ENCODE results near the gene THRA. TPM values are rescaled to one million over a fixed set of nuclear protein-coding genes. Genes with fewer than 3 reads are reported as not detected.

Gene THRA
- total and polyA plus RNA-seq, 2 of the 8 experiments (the other 6 are each of a cell fraction or from before 2014, with no cell fraction given), result 6.4 to 10.2 TPM

- Histone ChIP-seq H3K79me1 (ENCODE audit: low read depth, low read length) (no peaks in the 10 kb centered on the region), H2BK120ac (replicated peaks; ENCODE audit: low read depth, low read length) (no peak overlapping the region), H3K4me2 (ENCODE audit: insufficient read depth in 1 of 2, low read depth in 2 of 2, low read length in 2 of 2) (no peak overlapping the region), H3K4ac (replicated peaks; ENCODE audit: insufficient read length, low read depth, low read length) (no peak overlapping the region), H3K56ac (replicated peaks; ENCODE audit: insufficient read length, low read depth, low read length) (no peak overlapping the region), H3K4me1 (replicated peaks in 1 of 4; ENCODE audit: control insufficient read depth in 3 of 4, insufficient read depth in 4 of 4, low read length in 3 of 4) (peaks cover 0 to 5% (median 0%) of the 10 kb centered on the region in 4 experiments; a peak in 1 of 7 replicates), H3K18ac (ENCODE audit: extremely low read depth, low read length) (no peak overlapping the region), H4K20me1 (replicated peaks in 1 of 2; ENCODE audit: control insufficient read depth in 1 of 2, insufficient read depth in 2 of 2, low read length in 2 of 2) (peaks cover 0 to 7% of the 10 kb centered on the region in 2 experiments), H4K8ac (ENCODE audit: extremely low read depth, insufficient read depth, low read length) (no peak overlapping the region; the same call in 1 of the 2 replicates), H3K4me3 (ENCODE audit: extremely low read depth in 1 of 4, insufficient read depth in 2 of 4, low read depth in 3 of 4, low read length in 4 of 4) (no peak overlapping the region), H2AFZ (ENCODE audit: low read length) (no peak overlapping the region), H2BK20ac (ENCODE audit: low read length) (no peak overlapping the region), H3K36me3 (ENCODE audit: control insufficient read depth in 2 of 4, insufficient read depth in 4 of 4, low read length in 3 of 4) (peaks cover 2 to 9% (median 9%) of the 10 kb centered on the region in 4 experiments; a peak in 4 of 8 replicates), H2AK5ac (ENCODE audit: low read depth, low read length) (no peak overlapping the region), H3K9ac (replicated peaks in 1 of 4; ENCODE audit: extremely low read depth in 1 of 4, low read depth in 3 of 4, low read length in 3 of 4) (no peak overlapping the region), H3K27ac (ENCODE audit: low read depth, low read length) (no peak overlapping the region), H3K79me2 (ENCODE audit: control insufficient read depth in 1 of 2, insufficient read depth in 2 of 2, low read length in 2 of 2) (no peaks in the 10 kb centered on the region), H2BK12ac (ENCODE audit: low read depth, low read length) (no peak overlapping the region), H4K91ac (replicated peaks; ENCODE audit: insufficient read length, low read length) (no peak overlapping the region), H3K23me2 (ENCODE audit: low read depth, low read length) (peaks cover 5% of the 10 kb centered on the region; the same call in 1 of the 2 replicates), H4K5ac (ENCODE audit: insufficient read length, low read depth, low read length) (no peak overlapping the region), H3K14ac (ENCODE audit: insufficient read length) (no peak overlapping the region), H3K27me3 (replicated peaks in 1 of 4; ENCODE audit: control insufficient read depth in 3 of 4, extremely low read depth in 1 of 4, insufficient read depth in 3 of 4, low read length in 3 of 4) (no peaks in the 10 kb centered on the region), H3K9me3 (ENCODE audit: insufficient read depth in 2 of 2, low read depth in 1 of 2, low read length in 1 of 2) (no peaks in the 10 kb centered on the region), H2BK5ac (ENCODE audit: low read depth, low read length) (no peak overlapping the region), H3K23ac (ENCODE audit: insufficient read length) (no peak overlapping the region), H2BK15ac (ENCODE audit: low read length) (no peak overlapping the region)
- no peak for DNase-seq (ENCODE audit: low read depth in 1 of 2, low spot score in 2 of 2)
- ChIA-PET POLR2A (ENCODE audit: partially characterized antibody) (interaction anchor here (0.6 to 2.3 kb wide), 8 partner anchors 9 to 71 kb away, joined by 3 to 5 read pairs (median 3); no protein-coding TSS in a partner anchor), CTCF (ENCODE audit: partially characterized antibody) (interaction anchor here (0.7 to 19.7 kb wide), 13 partner anchors 10 to 110 kb away, joined by 3 to 521 read pairs (median 15); partner anchors contain the start of genes CSF3, MED24, NR1D1 and THRA)
- 92% methylated on average over 14 of the region's 14 CpGs; no CpG with 5 or more reads in 1 of the 2 experiments for WGBS, 2 experiments (ENCODE audit: extremely low coverage in 1 of 2, insufficient coverage in 1 of 2, insufficient read length in 1 of 2, insufficient replicate concordance in 2 of 2, low coverage in 1 of 2, low lambda C conversion rate in 2 of 2, missing lambda C conversion rate in 1 of 2)
- FAIRE-seq, result no peak
- no peak for TF ChIP-seq POLR2A (IDR thresholded peaks at IDR 0.05; ENCODE audit: control extremely low read depth in 1 of 2, low read depth in 2 of 2, low read length in 2 of 2)
- TF ChIP-seq SP1 (IDR thresholded peaks at IDR 0.05; ENCODE audit: low read depth, low read length), result no peak
These were observed 21.7 kb downstream of the THRA start for GRCh38 chr17:40084477-40084876.

Measured in H1 (cell line).